Endothelial cell of umbilical vein (primary cell): ENCODE measurements around the gene ITGA3. TPM values are rescaled to one million over a fixed set of nuclear protein-coding genes. Genes with fewer than 3 reads are reported as not detected.

Experiments used
- BruUV-seq: library from RNA; stranded (reverse); fragments of 400-500 nt; replicated peaks from 2 replicates; lab custom pipeline; 2021; lab: Mats Ljungman, UMichigan
- CTCF ChIA-PET: fragments of 300-600, 350-600 bp; sonication (Branson Sonifier 250); formaldehyde crosslinking; loops from one replicate; lab custom pipeline; 2021; ENCODE audit warnings: antibody characterized with exemption, inconsistent platforms; lab: Charles Lee
- POLR2A ChIA-PET: fragments of 300-600, 350-600 bp; sonication (Branson Sonifier 250); formaldehyde crosslinking; loops from one replicate; lab custom pipeline; 2021; ENCODE audit warnings: antibody characterized with exemption, inconsistent platforms; lab: Charles Lee
- DNase-seq: peaks from one replicate; pipeline ENCODE4 v3.0.0-alpha.2; 2011; ENCODE audit warnings: low read depth, low spot score
- FAIRE-seq: peaks from 2 replicates; lab custom pipeline; 2011; peaks lifted over from hg19 to GRCh38; lab: Jason Lieb, UNC
- H2AFZ ChIP-seq: 2 replicates; pipeline ENCODE4 v1.6.0; 2012; ENCODE audit warnings: low read depth, low read length, control low read depth, inconsistent platforms
- H3K27ac ChIP-seq: 2 replicates; pipeline ENCODE4 v1.5.1; 2011; ENCODE audit warnings: low read depth, mild to moderate bottlenecking, control low read depth, low read length, moderate library complexity; ENCODE audit not compliant: insufficient read depth
- H3K27me3 ChIP-seq, 2 experiments: 2 replicates each; pipeline versions ENCODE4 v1.6.0 to v1.6.1; 2011; ENCODE audit warnings: low read length in 2 of 2, mixed read lengths in 1 of 2; ENCODE audit not compliant: control insufficient read depth in 2 of 2, insufficient read depth in 2 of 2
- H3K36me3 ChIP-seq, 2 experiments: 2 replicates in 1 of 2; 3 replicates in 1 of 2; pipeline ENCODE4 v1.5.1; 2011; ENCODE audit warnings: low read length in 2 of 2, mild to moderate bottlenecking in 1 of 2, moderate library complexity in 1 of 2; ENCODE audit not compliant: control insufficient read depth in 2 of 2, insufficient read depth in 2 of 2; ENCODE audit errors: extremely low read depth in 1 of 2
- H3K4me1 ChIP-seq: 3 replicates; pipeline ENCODE4 v1.5.1; 2011; ENCODE audit warnings: mild to moderate bottlenecking, low read length; ENCODE audit not compliant: control insufficient read depth, insufficient read depth; ENCODE audit errors: extremely low read depth
- H3K4me2 ChIP-seq: 2 replicates; pipeline ENCODE4 v1.6.1; 2011; ENCODE audit warnings: low read length, control low read depth, mixed read lengths; ENCODE audit not compliant: insufficient read depth
- H3K4me3 ChIP-seq, 3 experiments: fragments of 200-600 bp in 1 of 3; sonication (generic), shearing (Covaris generic) in 1 of 3; replicated peaks in 1 of 3; 2 replicates each; pipeline ENCODE4 v1.5.1; 2011 to 2016; ENCODE audit warnings: control low read depth in 3 of 3, low read length in 3 of 3, mild to moderate bottlenecking in 2 of 3, inconsistent platforms in 1 of 3, low read depth in 1 of 3, moderate library complexity in 1 of 3; ENCODE audit not compliant: insufficient read depth in 1 of 3
- H3K79me2 ChIP-seq: 2 replicates; pipeline ENCODE4 v1.6.0; 2012; ENCODE audit warnings: low read length, inconsistent platforms; ENCODE audit not compliant: control insufficient read depth, insufficient read depth
- H3K9ac ChIP-seq: replicated peaks from 2 replicates; pipeline ENCODE3; 2011; ENCODE audit warnings: low read length, control low read depth; ENCODE audit not compliant: insufficient read depth; ENCODE audit errors: extremely low read depth
- H3K9me1 ChIP-seq: replicated peaks from 3 replicates; pipeline ENCODE4 v1.6.0; 2011; ENCODE audit warnings: mild to moderate bottlenecking, low read length; ENCODE audit not compliant: control insufficient read depth, insufficient read depth; ENCODE audit errors: extremely low read depth
- H3K9me3 ChIP-seq: replicated peaks from 2 replicates; pipeline ENCODE4 v1.5.1; 2012; ENCODE audit warnings: low read length, inconsistent platforms; ENCODE audit not compliant: control insufficient read depth, insufficient read depth
- H4K20me1 ChIP-seq: replicated peaks from 2 replicates; pipeline ENCODE3; 2011; ENCODE audit warnings: mild to moderate bottlenecking, low read length; ENCODE audit not compliant: control insufficient read depth, insufficient read depth; ENCODE audit errors: extremely low read depth
- EZH2 ChIP-seq: IDR thresholded peaks from 2 replicates; pipeline ENCODE4 v1.6.1; 2012; ENCODE audit warnings: borderline replicate concordance, low read depth, mild to moderate bottlenecking, moderate library complexity, low read length, inconsistent platforms; ENCODE audit not compliant: severe bottlenecking
- FOS ChIP-seq: IDR thresholded peaks from 2 replicates; pipeline ENCODE4 v1.6.1; 2011; ENCODE audit warnings: mild to moderate bottlenecking, low read length, moderate library complexity, borderline replicate concordance; ENCODE audit not compliant: insufficient read depth
- GATA2 ChIP-seq: IDR thresholded peaks from 2 replicates; pipeline ENCODE4 v1.7.0; 2011; ENCODE audit warnings: low read depth, mild to moderate bottlenecking, moderate library complexity, mixed read lengths, low read length; ENCODE audit not compliant: insufficient read length, insufficient read depth
- JUN ChIP-seq: IDR thresholded peaks from 2 replicates; pipeline ENCODE4 v1.6.1; 2011; ENCODE audit warnings: borderline replicate concordance, low read depth; ENCODE audit not compliant: insufficient read length, insufficient read depth
- MYC ChIP-seq: IDR thresholded peaks from one replicate; pipeline ENCODE4 v1.6.1; 2011; ENCODE audit warnings: mild to moderate bottlenecking, low read depth, low read length
- POLR2A ChIP-seq: IDR thresholded peaks from 2 replicates; pipeline ENCODE4 v1.6.1; 2012; ENCODE audit warnings: low read depth, mild to moderate bottlenecking, control low read depth, low read length
- POLR2AphosphoS5 ChIP-seq: IDR thresholded peaks from 2 replicates; pipeline ENCODE4 v1.6.1; 2012; ENCODE audit warnings: low read depth, mild to moderate bottlenecking, control low read depth, low read length, moderate library complexity; ENCODE audit not compliant: insufficient read depth
- dilution Hi-C: fragments of 300-500 bp; cut with MboI; formaldehyde crosslinking; loops from one replicate; pipeline ENCODE4 v1.15.0; 2019; ENCODE audit warnings: low sequenced_read_pairs; ENCODE audit not compliant: extremely low pct_ligation_motif_present
- intact Hi-C: fragments of 100-400 bp; cut with micrococcal nuclease; formaldehyde crosslinking; loops from one replicate; pipeline ENCODE4 v1.10.0; 2022
- polyA plus RNA-seq, 4 experiments: library from polyadenylated mRNA; depleted of rRNA in 3 of 4; stranded (reverse) in 3 of 4; unstranded in 1 of 4; fragments of >200 nt; gene quantifications; 2 replicates each; pipeline versions ENCODE4 v1.2.1 to v1.2.3, GENCODE V29; 2011 to 2012; ENCODE audit warnings: missing spikeins in 1 of 4
- total RNA-seq: library from RNA; stranded (reverse); gene quantifications from 2 replicates; pipeline ENCODE4 v1.2.3, GENCODE V29; 2021
- TF ChIP-seq, protein P1 (sequence below): IDR thresholded peaks from 2 replicates; pipeline ENCODE4 v1.6.1; 2011; ENCODE audit not compliant: insufficient read depth, insufficient read length
- TF ChIP-seq, protein P2 (sequence below), 2 donors: IDR thresholded peaks; 1 replicate in 1 of 2; 2 replicates in 1 of 2; pipeline ENCODE4 v1.5.1; 2011; ENCODE audit warnings: low read length in 2 of 2, mild to moderate bottlenecking in 2 of 2, moderate library complexity in 2 of 2, control low read depth in 1 of 2, inconsistent platforms in 1 of 2, low read depth in 1 of 2; ENCODE audit not compliant: insufficient read depth in 1 of 2; ENCODE audit errors: extremely low read depth in 1 of 2

Gene ITGA3
- total and polyA plus RNA-seq, 2 donors (not counting 3 experiments of a cell fraction or from before 2014, with no cell fraction given), result 92.7 to 112 TPM

DNA sequence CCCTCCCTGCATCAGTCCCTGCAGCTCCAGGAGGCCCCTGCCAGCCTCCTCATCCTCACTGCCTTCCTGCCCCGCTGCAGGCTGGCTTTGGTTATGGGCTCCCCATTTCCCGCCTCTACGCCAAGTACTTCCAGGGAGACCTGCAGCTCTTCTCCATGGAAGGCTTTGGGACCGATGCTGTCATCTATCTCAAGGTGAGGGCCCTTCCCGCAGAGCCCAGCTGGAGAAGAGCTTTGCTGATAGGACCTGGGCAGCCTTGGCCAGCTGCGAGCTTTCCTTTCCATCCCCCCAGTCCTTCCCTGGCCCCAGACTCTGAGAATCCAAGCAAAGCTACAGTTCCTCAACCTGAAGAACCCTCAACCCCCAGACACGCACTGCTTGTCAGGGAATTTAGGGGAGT lies 53.3 kb downstream of the ITGA3 start:
- intact Hi-C loops (no loop called here), dilution Hi-C loops (no loop called here)
- POLR2A ChIA-PET, result no interaction called here
- Histone ChIP-seq H3K4me1 (no peaks in the 10 kb centered on the region), H3K9me1 (no peaks in the 10 kb centered on the region), H3K27me3 (no peaks in the 10 kb centered on the region), H3K4me2 (no peak overlapping the region), H4K20me1 (no peaks in the 10 kb centered on the region), H3K4me3 (no peak overlapping the region), H2AFZ (no peak overlapping the region), H3K9ac (no peak overlapping the region), H3K9me3 (no peaks in the 10 kb centered on the region), H3K27ac (no peak overlapping the region), H3K36me3 (peaks cover 0 to 4% of the 10 kb centered on the region in 2 experiments), H3K79me2 (no peaks in the 10 kb centered on the region)
- no peak for FAIRE-seq
- CTCF ChIA-PET, result interaction anchor here (1.0 to 4.1 kb wide), 4 partner anchors 8 to 89 kb away, joined by 3 to 29 read pairs (median 9); no protein-coding TSS in a partner anchor
- TF ChIP-seq EZH2 (no peak), GATA2 (no peak)
- no TSS peak for BruUV-seq
- DNase-seq, result no peak

DNA sequence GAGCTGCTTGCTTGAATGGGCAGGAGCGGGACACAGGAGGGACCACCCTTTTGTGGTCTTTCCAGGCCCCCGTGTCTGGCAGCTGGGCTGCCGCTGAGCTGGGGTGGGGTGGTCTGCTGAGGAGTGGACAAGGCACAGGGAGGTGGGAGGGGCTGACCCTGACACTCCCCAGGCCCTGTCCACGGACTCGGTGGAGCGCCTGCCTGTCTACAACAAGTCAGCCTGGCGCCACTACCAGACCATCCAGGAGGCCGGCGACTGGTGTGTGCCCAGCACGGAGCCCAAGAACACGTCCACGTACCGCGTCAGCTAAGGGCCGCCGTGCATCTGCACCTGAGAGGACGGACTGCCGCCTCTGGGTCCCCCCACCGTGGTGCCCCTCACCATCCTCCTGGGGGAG lies 53.9 kb downstream of the ITGA3 start:
- H3K4me3 ChIP-seq, result no peak overlapping the region
- no peaks in the 10 kb centered on the region for H3K9me1 ChIP-seq
- no peaks in the 10 kb centered on the region for H3K9me3 ChIP-seq
- no peaks in the 10 kb centered on the region for H3K4me1 ChIP-seq
- no peak overlapping the region for H3K27ac ChIP-seq
- no peak overlapping the region for H2AFZ ChIP-seq
- peaks cover 0 to 4% of the 10 kb centered on the region in 2 experiments for H3K36me3 ChIP-seq
- BruUV-seq, result no TSS peak
- H3K9ac ChIP-seq, result no peak overlapping the region
- FAIRE-seq, result no peak
- H3K27me3 ChIP-seq, result no peaks in the 10 kb centered on the region
- H4K20me1 ChIP-seq, result no peaks in the 10 kb centered on the region
- no peak overlapping the region for H3K4me2 ChIP-seq
- H3K79me2 ChIP-seq, result no peaks in the 10 kb centered on the region
- ChIA-PET CTCF (interaction anchor here (1.0 to 4.1 kb wide), 3 partner anchors 8 to 89 kb away, joined by 3 to 29 read pairs (median 13); no protein-coding TSS in a partner anchor), POLR2A (no interaction called here)
- dilution Hi-C loops, result no loop called here
- DNase-seq, result no peak
- TF ChIP-seq MYC, result no peak
- no peak for TF ChIP-seq POLR2A
- TF ChIP-seq, protein P1, sequence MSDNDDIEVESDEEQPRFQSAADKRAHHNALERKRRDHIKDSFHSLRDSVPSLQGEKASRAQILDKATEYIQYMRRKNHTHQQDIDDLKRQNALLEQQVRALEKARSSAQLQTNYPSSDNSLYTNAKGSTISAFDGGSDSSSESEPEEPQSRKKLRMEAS, result no peak
- no peak for TF ChIP-seq POLR2AphosphoS5
- no peak for TF ChIP-seq EZH2
- TF ChIP-seq JUN, result no peak
- TF ChIP-seq GATA2, result no peak
- no peak for TF ChIP-seq FOS
- TF ChIP-seq, protein P2, sequence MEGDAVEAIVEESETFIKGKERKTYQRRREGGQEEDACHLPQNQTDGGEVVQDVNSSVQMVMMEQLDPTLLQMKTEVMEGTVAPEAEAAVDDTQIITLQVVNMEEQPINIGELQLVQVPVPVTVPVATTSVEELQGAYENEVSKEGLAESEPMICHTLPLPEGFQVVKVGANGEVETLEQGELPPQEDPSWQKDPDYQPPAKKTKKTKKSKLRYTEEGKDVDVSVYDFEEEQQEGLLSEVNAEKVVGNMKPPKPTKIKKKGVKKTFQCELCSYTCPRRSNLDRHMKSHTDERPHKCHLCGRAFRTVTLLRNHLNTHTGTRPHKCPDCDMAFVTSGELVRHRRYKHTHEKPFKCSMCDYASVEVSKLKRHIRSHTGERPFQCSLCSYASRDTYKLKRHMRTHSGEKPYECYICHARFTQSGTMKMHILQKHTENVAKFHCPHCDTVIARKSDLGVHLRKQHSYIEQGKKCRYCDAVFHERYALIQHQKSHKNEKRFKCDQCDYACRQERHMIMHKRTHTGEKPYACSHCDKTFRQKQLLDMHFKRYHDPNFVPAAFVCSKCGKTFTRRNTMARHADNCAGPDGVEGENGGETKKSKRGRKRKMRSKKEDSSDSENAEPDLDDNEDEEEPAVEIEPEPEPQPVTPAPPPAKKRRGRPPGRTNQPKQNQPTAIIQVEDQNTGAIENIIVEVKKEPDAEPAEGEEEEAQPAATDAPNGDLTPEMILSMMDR (IDR thresholded peaks at IDR 0.05; ENCODE audit: extremely low read depth in 1 of 2, insufficient read depth in 1 of 2, low read depth in 1 of 2, low read length in 2 of 2), result no peak
- intact Hi-C loops, result loop anchor here (10.0 kb wide), 1 partner anchor 155 kb away; no protein-coding TSS in a partner anchor
